Lower leg skin (tissue), 3 donors: ENCODE data around the gene TTC39B.

ENCODE experiments used
- CTCF ChIP-seq, 3 donors: fragments of 450-650 bp; IDR thresholded peaks; one replicate each; pipeline ENCODE4 v1.5.1; 2016; ENCODE audit warnings: antibody characterized with exemption in 3 of 3, mild to moderate bottlenecking in 3 of 3, moderate library complexity in 2 of 3
- POLR2A ChIP-seq, 2 donors: fragments of 450-650 bp; IDR thresholded peaks; one replicate each; pipeline ENCODE4 v1.6.1; 2016 to 2017; ENCODE audit warnings: antibody characterized with exemption in 2 of 2, mild to moderate bottlenecking in 1 of 2, moderate library complexity in 1 of 2

DNA sequence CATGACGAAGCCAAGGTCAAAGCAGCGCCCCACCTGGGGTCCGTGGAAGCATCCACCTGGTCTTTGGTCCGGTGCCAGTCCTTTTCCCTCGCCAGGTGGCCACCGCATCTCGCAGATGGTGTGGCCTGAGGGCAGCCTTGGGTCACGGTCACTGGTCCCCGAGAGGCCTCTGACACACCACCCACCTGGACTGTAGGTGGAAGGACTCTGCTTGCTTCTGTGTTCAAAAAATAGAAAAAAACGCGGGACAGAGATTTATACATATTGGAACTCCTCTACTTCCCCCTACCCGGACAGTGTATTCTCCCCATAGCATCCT lies 466 bp upstream of the TTC39B start:
- TF ChIP-seq CTCF (IDR thresholded peaks at IDR 0.05) (no peak), POLR2A (IDR thresholded peaks at IDR 0.05) (no peak)
